ENCODE data around the gene TTC28. TPM values are rescaled to one million over a fixed set of nuclear protein-coding genes. Genes with fewer than 3 reads are reported as not detected.

TTC28 gene
- total RNA-seq, 1 donor from 2014 or later, result 23.2 TPM

- Histone ChIP-seq H3K4me2 (ENCODE audit: low read length) (no peak overlapping the region), H3K79me2 (ENCODE audit: insufficient read depth, low read length) (no peaks in the 10 kb centered on the region), H3K4me1 (ENCODE audit: insufficient read depth, low read length) (no peaks in the 10 kb centered on the region), H3K36me3 (ENCODE audit: insufficient read depth, low read length) (no peaks in the 10 kb centered on the region), H4K20me1 (ENCODE audit: insufficient read depth, low read length) (no peaks in the 10 kb centered on the region), H3K27ac (ENCODE audit: low read depth, low read length) (no peak overlapping the region), H2AFZ (ENCODE audit: low read depth, low read length) (no peak overlapping the region), H3K27me3 (ENCODE audit: insufficient read depth, low read length) (no peaks in the 10 kb centered on the region), H3K9ac (ENCODE audit: low read length) (no peak overlapping the region), H3K9me3 (ENCODE audit: insufficient read depth, low read depth, low read length) (no peaks in the 10 kb centered on the region), H3K4me3 (ENCODE audit: insufficient read depth, low read depth, low read length) (no peak overlapping the region)
- peaks cover 1% of the 10 kb centered on the region for H3K9me3 Mint-ChIP-seq (ENCODE audit: unreplicated experiment)
- no peak for TF ChIP-seq EZH2 (IDR thresholded peaks at IDR 0.05; ENCODE audit: insufficient read depth, low read length)
- TF ChIP-seq, protein P1, sequence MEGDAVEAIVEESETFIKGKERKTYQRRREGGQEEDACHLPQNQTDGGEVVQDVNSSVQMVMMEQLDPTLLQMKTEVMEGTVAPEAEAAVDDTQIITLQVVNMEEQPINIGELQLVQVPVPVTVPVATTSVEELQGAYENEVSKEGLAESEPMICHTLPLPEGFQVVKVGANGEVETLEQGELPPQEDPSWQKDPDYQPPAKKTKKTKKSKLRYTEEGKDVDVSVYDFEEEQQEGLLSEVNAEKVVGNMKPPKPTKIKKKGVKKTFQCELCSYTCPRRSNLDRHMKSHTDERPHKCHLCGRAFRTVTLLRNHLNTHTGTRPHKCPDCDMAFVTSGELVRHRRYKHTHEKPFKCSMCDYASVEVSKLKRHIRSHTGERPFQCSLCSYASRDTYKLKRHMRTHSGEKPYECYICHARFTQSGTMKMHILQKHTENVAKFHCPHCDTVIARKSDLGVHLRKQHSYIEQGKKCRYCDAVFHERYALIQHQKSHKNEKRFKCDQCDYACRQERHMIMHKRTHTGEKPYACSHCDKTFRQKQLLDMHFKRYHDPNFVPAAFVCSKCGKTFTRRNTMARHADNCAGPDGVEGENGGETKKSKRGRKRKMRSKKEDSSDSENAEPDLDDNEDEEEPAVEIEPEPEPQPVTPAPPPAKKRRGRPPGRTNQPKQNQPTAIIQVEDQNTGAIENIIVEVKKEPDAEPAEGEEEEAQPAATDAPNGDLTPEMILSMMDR (IDR thresholded peaks at IDR 0.05; ENCODE audit: insufficient read depth, low read depth, low read length), result no peak
- H3K27me3 Mint-ChIP-seq (ENCODE audit: low read depth, unreplicated experiment), result peaks cover 29% of the 10 kb centered on the region
- no peak overlapping the region for H3K27ac Mint-ChIP-seq (ENCODE audit: unreplicated experiment)
- H3K36me3 Mint-ChIP-seq (ENCODE audit: low read depth, unreplicated experiment), result no peaks in the 10 kb centered on the region
- no peak for DNase-seq (ENCODE audit: low read depth)
- FAIRE-seq, result no peak
- H3K4me1 Mint-ChIP-seq (ENCODE audit: low read depth, unreplicated experiment), result no peaks in the 10 kb centered on the region
- no peak overlapping the region for H3K4me3 Mint-ChIP-seq (ENCODE audit: unreplicated experiment)
Measured at GRCh38 chr22:28658448-28658847, 21.2 kb downstream of the TTC28 start.

GRCh38 chr22:28656181-28656580 lies 23.5 kb downstream of the TTC28 start:
- H3K9me3 ChIP-seq (ENCODE audit: insufficient read depth, low read depth, low read length), result no peaks in the 10 kb centered on the region
- FAIRE-seq (no peak), DNase-seq (ENCODE audit: low read depth) (no peak)
- H3K27me3 Mint-ChIP-seq (ENCODE audit: low read depth, unreplicated experiment), result peaks cover 30% of the 10 kb centered on the region
- H3K9me3 Mint-ChIP-seq (ENCODE audit: unreplicated experiment), result peaks cover 1% of the 10 kb centered on the region
- no peak overlapping the region for H3K4me3 Mint-ChIP-seq (ENCODE audit: unreplicated experiment)
- no peak overlapping the region for H3K9ac ChIP-seq (ENCODE audit: low read length)
- no peak for TF ChIP-seq EZH2 (IDR thresholded peaks at IDR 0.05; ENCODE audit: insufficient read depth, low read length)
- TF ChIP-seq, protein P1 (IDR thresholded peaks at IDR 0.05; ENCODE audit: insufficient read depth, low read depth, low read length), result no peak
- H3K4me3 ChIP-seq (ENCODE audit: insufficient read depth, low read depth, low read length), result no peak overlapping the region
- H2AFZ ChIP-seq (ENCODE audit: low read depth, low read length), result no peak overlapping the region
- H3K36me3 ChIP-seq (ENCODE audit: insufficient read depth, low read length), result no peaks in the 10 kb centered on the region
- H3K4me2 ChIP-seq (ENCODE audit: low read length), result no peak overlapping the region
- H3K4me1 Mint-ChIP-seq (ENCODE audit: low read depth, unreplicated experiment), result no peaks in the 10 kb centered on the region
- H3K4me1 ChIP-seq (ENCODE audit: insufficient read depth, low read length), result no peaks in the 10 kb centered on the region
- no peaks in the 10 kb centered on the region for H4K20me1 ChIP-seq (ENCODE audit: insufficient read depth, low read length)
- no peaks in the 10 kb centered on the region for H3K79me2 ChIP-seq (ENCODE audit: insufficient read depth, low read length)
- no peaks in the 10 kb centered on the region for H3K27me3 ChIP-seq (ENCODE audit: insufficient read depth, low read length)
- no peak overlapping the region for H3K27ac Mint-ChIP-seq (ENCODE audit: unreplicated experiment)
- no peak overlapping the region for H3K27ac ChIP-seq (ENCODE audit: low read depth, low read length)
- H3K36me3 Mint-ChIP-seq (ENCODE audit: low read depth, unreplicated experiment), result no peaks in the 10 kb centered on the region

GRCh38 chr22:28650463-28650862 lies 29.2 kb downstream of the TTC28 start:
- Histone ChIP-seq H3K4me3 (ENCODE audit: insufficient read depth, low read depth, low read length) (no peak overlapping the region), H3K36me3 (ENCODE audit: insufficient read depth, low read length) (no peaks in the 10 kb centered on the region), H3K9me3 (ENCODE audit: insufficient read depth, low read depth, low read length) (no peaks in the 10 kb centered on the region), H2AFZ (ENCODE audit: low read depth, low read length) (no peak overlapping the region), H3K9ac (ENCODE audit: low read length) (no peak overlapping the region), H4K20me1 (ENCODE audit: insufficient read depth, low read length) (no peaks in the 10 kb centered on the region), H3K27ac (ENCODE audit: low read depth, low read length) (no peak overlapping the region), H3K27me3 (ENCODE audit: insufficient read depth, low read length) (no peaks in the 10 kb centered on the region), H3K4me1 (ENCODE audit: insufficient read depth, low read length) (no peaks in the 10 kb centered on the region), H3K4me2 (ENCODE audit: low read length) (no peak overlapping the region), H3K79me2 (ENCODE audit: insufficient read depth, low read length) (no peaks in the 10 kb centered on the region)
- Mint-ChIP-seq H3K36me3 (ENCODE audit: low read depth, unreplicated experiment) (no peaks in the 10 kb centered on the region), H3K27ac (ENCODE audit: unreplicated experiment) (no peak overlapping the region), H3K27me3 (ENCODE audit: low read depth, unreplicated experiment) (peaks cover 30% of the 10 kb centered on the region), H3K4me3 (ENCODE audit: unreplicated experiment) (no peak overlapping the region), H3K9me3 (ENCODE audit: unreplicated experiment) (peaks cover 3% of the 10 kb centered on the region), H3K4me1 (ENCODE audit: low read depth, unreplicated experiment) (no peaks in the 10 kb centered on the region)
- DNase-seq (ENCODE audit: low read depth) (no peak), FAIRE-seq (no peak)
- TF ChIP-seq EZH2 (IDR thresholded peaks at IDR 0.05; ENCODE audit: insufficient read depth, low read length), result no peak
- TF ChIP-seq, protein P1 (IDR thresholded peaks at IDR 0.05; ENCODE audit: insufficient read depth, low read depth, low read length), result no peak
